Transverse colon (tissue), 4 donors: ENCODE data around the gene BAIAP2. TPM values are rescaled to one million over a fixed set of nuclear protein-coding genes. Genes with fewer than 3 reads are reported as not detected.

Experiments used
- DNase-seq: peaks from one replicate; pipeline ENCODE4 v3.0.0-alpha.2; 2019
- H3K27ac ChIP-seq, 4 donors: fragments of 200-600 bp; sonication (generic); 2 replicates each; pipeline ENCODE4 v1.5.1; 2016 to 2018; ENCODE audit warnings: inconsistent platforms in 4 of 4
- H3K27me3 ChIP-seq: fragments of 200-600 bp; sonication (generic); 2 replicates; pipeline ENCODE4 v1.5.1; 2017; ENCODE audit warnings: inconsistent platforms
- H3K36me3 ChIP-seq, 4 donors: fragments of 200-600 bp; sonication (generic); 2 replicates each; pipeline ENCODE4 v1.5.1; 2017 to 2019; ENCODE audit warnings: inconsistent platforms in 4 of 4
- H3K4me1 ChIP-seq, 4 donors: fragments of 200-600 bp; sonication (generic); 2 replicates each; pipeline ENCODE4 v1.5.1; 2017 to 2020; ENCODE audit warnings: inconsistent platforms in 4 of 4
- H3K4me3 ChIP-seq, 4 donors: fragments of 200-600 bp; sonication (generic); 1 replicate in 1 of 4; 2 replicates in 3 of 4; pipeline versions ENCODE4 v1.5.1 to v1.6.1; 2017 to 2019; ENCODE audit warnings: inconsistent platforms in 4 of 4
- H3K9me3 ChIP-seq, 2 donors: fragments of 200-600 bp; sonication (generic); 2 replicates each; pipeline ENCODE4 v1.5.1; 2017 to 2019; ENCODE audit warnings: inconsistent platforms in 2 of 2
- EP300 ChIP-seq: sonication (generic); formaldehyde crosslinking; IDR thresholded peaks from one replicate; pipeline ENCODE4 v1.6.1; 2017; ENCODE audit warnings: antibody characterized with exemption, low read depth
- POLR2A ChIP-seq: fragments of 450-650 bp; IDR thresholded peaks from one replicate; pipeline ENCODE4 v1.6.1; 2016; ENCODE audit warnings: antibody characterized with exemption, mild to moderate bottlenecking, moderate library complexity
- POLR2AphosphoS5 ChIP-seq, 3 donors: sonication (generic); formaldehyde crosslinking; IDR thresholded peaks; one replicate each; pipeline ENCODE4 v1.6.1; 2016; ENCODE audit warnings: antibody characterized with exemption in 3 of 3
- WGBS, 2 donors: methylation state at CpG; one replicate each; pipeline ENCODE4 v1.1.5; 2018; ENCODE audit warnings: low coverage in 1 of 2; 5-methylcytosine and 5-hydroxymethylcytosine counted together
- in situ Hi-C, 4 donors: fragments of 200-750 bp; cut with MboI; loops; one replicate each; pipeline versions ENCODE4 v1.15.0 to v1.15.1; 2017; ENCODE audit warnings: low sequenced_read_pairs in 3 of 4, low pct_ligation_motif_present in 1 of 4, low pct_unique_long_range_greater_than_20kb in 1 of 4
- intact Hi-C: fragments of 100-400 bp; cut with DNase I; formaldehyde crosslinking; loops from one replicate; pipeline ENCODE4 v1.15.1; 2023; ENCODE audit warnings: low total_unique reads
- total RNA-seq, 4 donors: library from RNA; depleted of rRNA; stranded (reverse); fragments of >200 nt; gene quantifications; one replicate each; pipeline ENCODE4 v1.1.0, GENCODE V29; 2016
- TF ChIP-seq, protein P1 (sequence below), 5 experiments: fragments of 200-600 bp in 3 of 5; fragments of 450-650 bp in 2 of 5; sonication (generic) in 3 of 5; IDR thresholded peaks; 1 replicate in 2 of 5; 2 replicates in 3 of 5; pipeline ENCODE4 v1.5.1; 2016 to 2017; ENCODE audit warnings: antibody characterized with exemption in 5 of 5, inconsistent platforms in 3 of 5, mild to moderate bottlenecking in 2 of 5, moderate library complexity in 1 of 5

The BAIAP2 gene
- total RNA-seq, 4 donors from 2014 or later, result 11.7 to 62.1 (median 39.6) TPM

DNA sequence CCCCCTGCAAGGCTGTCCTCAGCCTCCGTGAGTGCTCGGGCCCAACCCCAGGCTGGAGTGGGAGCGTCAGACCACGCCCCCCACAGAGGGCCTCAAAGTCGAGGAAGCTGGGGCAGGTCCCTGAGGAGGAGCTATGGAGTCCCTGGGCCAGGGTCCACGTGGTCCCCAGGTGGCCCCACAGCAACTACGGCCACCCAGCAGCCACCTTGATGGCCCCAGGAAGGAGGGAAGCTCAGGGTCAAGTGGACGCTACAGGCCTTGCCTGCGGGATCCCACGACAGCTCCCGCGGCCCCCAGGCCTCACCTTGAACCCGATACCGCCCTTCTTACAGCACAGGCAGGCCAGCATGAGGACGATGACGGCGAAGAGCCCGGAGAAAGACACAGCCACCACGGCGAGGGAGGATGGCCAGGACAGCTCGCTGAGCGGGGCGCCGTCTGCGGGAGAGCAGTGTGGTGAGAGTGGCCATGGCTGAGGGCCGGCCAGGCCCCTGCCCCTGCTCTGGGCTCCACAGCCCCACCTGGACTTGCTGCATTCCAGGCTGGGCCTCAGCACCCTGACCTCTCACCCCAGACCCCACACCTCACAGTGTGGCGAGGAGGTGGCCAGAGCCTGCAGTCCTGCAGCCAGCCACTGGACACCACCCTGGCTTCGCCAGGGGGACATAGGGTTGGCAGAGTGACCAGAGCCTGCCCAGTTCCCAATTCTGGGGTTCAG lies 99.3 kb downstream of the BAIAP2 start:
- H3K4me3 ChIP-seq, result no peak overlapping the region
- no peaks in the 10 kb centered on the region for H3K27me3 ChIP-seq
- TF ChIP-seq POLR2A, result no peak
- TF ChIP-seq POLR2AphosphoS5 (IDR thresholded peaks at IDR 0.05), result no peak
- TF ChIP-seq EP300, result no peak
- TF ChIP-seq, protein P1, sequence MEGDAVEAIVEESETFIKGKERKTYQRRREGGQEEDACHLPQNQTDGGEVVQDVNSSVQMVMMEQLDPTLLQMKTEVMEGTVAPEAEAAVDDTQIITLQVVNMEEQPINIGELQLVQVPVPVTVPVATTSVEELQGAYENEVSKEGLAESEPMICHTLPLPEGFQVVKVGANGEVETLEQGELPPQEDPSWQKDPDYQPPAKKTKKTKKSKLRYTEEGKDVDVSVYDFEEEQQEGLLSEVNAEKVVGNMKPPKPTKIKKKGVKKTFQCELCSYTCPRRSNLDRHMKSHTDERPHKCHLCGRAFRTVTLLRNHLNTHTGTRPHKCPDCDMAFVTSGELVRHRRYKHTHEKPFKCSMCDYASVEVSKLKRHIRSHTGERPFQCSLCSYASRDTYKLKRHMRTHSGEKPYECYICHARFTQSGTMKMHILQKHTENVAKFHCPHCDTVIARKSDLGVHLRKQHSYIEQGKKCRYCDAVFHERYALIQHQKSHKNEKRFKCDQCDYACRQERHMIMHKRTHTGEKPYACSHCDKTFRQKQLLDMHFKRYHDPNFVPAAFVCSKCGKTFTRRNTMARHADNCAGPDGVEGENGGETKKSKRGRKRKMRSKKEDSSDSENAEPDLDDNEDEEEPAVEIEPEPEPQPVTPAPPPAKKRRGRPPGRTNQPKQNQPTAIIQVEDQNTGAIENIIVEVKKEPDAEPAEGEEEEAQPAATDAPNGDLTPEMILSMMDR (IDR thresholded peaks at IDR 0.05), result no peak
- H3K27ac ChIP-seq, result no peak overlapping the region
- WGBS, 2 donors, result 86% methylated on average over 26 of the region's 28 CpGs; no CpG with 5 or more reads in 1 of the 2 donors
- no peak for DNase-seq
- H3K36me3 ChIP-seq, result no peaks in the 10 kb centered on the region
- in situ Hi-C loops (no loop called here), intact Hi-C loops (no loop called here)
- no peaks in the 10 kb centered on the region for H3K9me3 ChIP-seq
- H3K4me1 ChIP-seq, result peaks cover 0 to 13% (median 5%) of the 10 kb centered on the region in 4 donors

DNA sequence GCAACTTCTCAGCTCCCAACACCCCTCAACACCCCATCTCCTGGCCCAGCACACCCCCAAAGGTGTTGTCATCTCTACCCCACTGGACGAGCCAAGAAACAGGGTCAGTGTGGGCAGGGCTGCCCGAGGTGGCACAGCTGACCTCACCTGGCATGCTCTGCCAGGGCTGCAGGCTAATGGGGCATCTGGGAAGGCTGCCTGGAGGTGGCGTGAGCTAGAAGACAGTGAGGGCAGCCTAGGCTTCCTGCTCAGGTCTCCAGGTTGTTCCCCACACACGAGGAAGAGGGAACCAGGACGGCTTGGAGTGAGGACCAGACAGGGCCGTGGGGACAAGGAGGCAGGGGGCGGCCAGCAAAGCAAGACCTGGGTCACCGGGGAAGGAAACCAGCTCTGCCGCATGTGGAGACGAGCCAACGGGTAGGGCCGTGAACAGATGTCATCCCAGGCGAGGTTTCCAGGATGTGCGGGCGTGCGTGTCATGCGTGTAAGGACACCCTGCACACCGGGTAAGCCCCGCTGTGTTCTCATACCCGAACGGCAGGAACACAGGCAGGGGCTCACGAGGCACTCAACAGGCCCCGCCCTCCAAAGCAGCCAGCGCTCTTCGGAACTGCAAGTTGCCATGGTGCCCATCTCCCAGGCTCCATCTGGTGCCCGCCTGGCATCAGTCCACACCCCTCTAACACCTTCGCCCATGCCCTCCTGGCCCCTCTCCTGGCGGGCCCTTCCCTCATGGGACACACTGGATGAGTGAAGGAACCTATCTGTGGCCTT lies 100.7 kb downstream of the BAIAP2 start:
- no peaks in the 10 kb centered on the region for H3K36me3 ChIP-seq
- no peak for DNase-seq
- peaks cover 0 to 13% (median 5%) of the 10 kb centered on the region in 4 donors for H3K4me1 ChIP-seq
- TF ChIP-seq POLR2AphosphoS5 (IDR thresholded peaks at IDR 0.05), result no peak
- TF ChIP-seq, protein P1 (IDR thresholded peaks at IDR 0.05), result no peak
- TF ChIP-seq EP300, result no peak
- intact Hi-C loops, result no loop called here
- WGBS, 2 donors, result 56% methylated on average over 16 of the region's 28 CpGs; no CpG with 5 or more reads in 1 of the 2 donors
- no peak overlapping the region for H3K27ac ChIP-seq
- no peaks in the 10 kb centered on the region for H3K9me3 ChIP-seq
- no peaks in the 10 kb centered on the region for H3K27me3 ChIP-seq
- in situ Hi-C loops, result no loop called here
- no peak overlapping the region for H3K4me3 ChIP-seq

DNA sequence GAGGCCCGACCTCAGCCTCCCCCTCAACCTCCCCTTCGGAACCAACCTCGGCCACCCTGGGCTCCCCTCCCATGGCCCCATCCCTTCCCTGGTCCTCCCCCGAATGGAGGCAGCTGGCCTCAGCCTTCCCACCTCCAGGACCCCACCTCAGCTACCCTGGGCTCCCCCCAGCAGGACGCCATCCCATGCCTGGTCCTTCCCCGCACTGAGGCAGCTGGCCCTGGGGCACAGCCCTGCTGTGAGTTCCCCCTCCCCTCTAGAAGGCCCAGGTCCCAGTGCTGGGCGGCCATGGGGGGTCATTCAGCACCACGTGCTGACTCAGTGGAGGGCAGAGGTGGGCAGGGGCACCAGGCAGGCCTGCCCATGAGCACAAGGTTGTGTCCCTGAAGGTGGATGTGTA lies 101.4 kb downstream of the BAIAP2 start:
- H3K27me3 ChIP-seq, result no peaks in the 10 kb centered on the region
- 70% methylated on average over 8 of the region's 8 CpGs; no CpG with 5 or more reads in 1 of the 2 donors for WGBS, 2 donors
- peaks cover 0 to 13% (median 4%) of the 10 kb centered on the region in 4 donors for H3K4me1 ChIP-seq
- H3K36me3 ChIP-seq, result no peaks in the 10 kb centered on the region
- in situ Hi-C loops (no loop called here), intact Hi-C loops (no loop called here)
- TF ChIP-seq POLR2A, result no peak
- TF ChIP-seq, protein P1 (IDR thresholded peaks at IDR 0.05), result no peak
- no peak for TF ChIP-seq EP300
- DNase-seq, result no peak
- no peak overlapping the region for H3K27ac ChIP-seq
- H3K9me3 ChIP-seq, result no peaks in the 10 kb centered on the region
- H3K4me3 ChIP-seq, result no peak overlapping the region

DNA sequence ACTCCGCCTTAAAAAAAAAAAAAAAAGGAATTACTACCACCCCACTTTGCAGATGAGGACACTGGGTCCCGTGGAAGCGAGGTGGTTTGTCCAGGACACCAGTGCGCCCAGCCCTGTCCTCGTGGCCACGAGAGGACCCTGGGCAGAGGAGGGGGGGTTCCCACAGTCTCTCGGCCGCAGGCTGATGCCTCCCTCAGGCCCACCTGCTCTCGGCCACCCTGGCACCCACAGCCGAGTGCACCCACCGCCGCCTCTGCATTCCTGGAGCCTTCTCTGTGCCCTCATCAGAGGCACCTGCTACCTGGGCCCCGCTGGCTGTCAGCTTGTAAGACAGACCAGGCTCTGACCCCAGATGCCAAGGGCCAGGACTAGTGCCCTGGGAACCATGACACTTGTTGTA lies 102.3 kb downstream of the BAIAP2 start:
- no peak overlapping the region for H3K27ac ChIP-seq
- no peaks in the 10 kb centered on the region for H3K9me3 ChIP-seq
- H3K4me1 ChIP-seq, result peaks cover 0 to 4% (median 0%) of the 10 kb centered on the region in 4 donors
- H3K4me3 ChIP-seq, result no peak overlapping the region
- intact Hi-C loops (no loop called here), in situ Hi-C loops (no loop called here)
- 90% methylated on average over 6 to 13 of the region's 13 CpGs for WGBS, 2 donors
- no peak for DNase-seq
- TF ChIP-seq POLR2AphosphoS5 (IDR thresholded peaks at IDR 0.05) (no peak), POLR2A (no peak), EP300 (no peak)
- TF ChIP-seq, protein P1 (IDR thresholded peaks at IDR 0.05), result no peak
- H3K36me3 ChIP-seq, result no peaks in the 10 kb centered on the region
- no peaks in the 10 kb centered on the region for H3K27me3 ChIP-seq
